K562 (cell line): ENCODE measurements around the gene SMARCA4. TPM values are rescaled to one million over a fixed set of nuclear protein-coding genes. Genes with fewer than 3 reads are reported as not detected.

Source experiments
- ATAC-seq: fragments of 200-7000 bp; cut with Tn5 transposase; 3 replicates; pipeline ENCODE4 v1.9.1; 2020; ENCODE audit warnings: moderate library complexity
- BruUV-seq: library from RNA; stranded (reverse); fragments of 400-500 nt; replicated peaks from 2 replicates; lab custom pipeline; 2021; lab: Mats Ljungman, UMichigan
- CTCF ChIA-PET: fragments of 300-600 bp; formaldehyde crosslinking; extraction: SDS; loops from one replicate; lab custom pipeline; 2021; ENCODE audit warnings: low intra/inter-chr PET ratio; lab: Yijun Ruan, JAX
- POLR2A ChIA-PET: fragments of 300-600, 350-650 bp; sonication (Branson Sonifier 250); formaldehyde crosslinking; extraction: SDS; loops from one replicate; lab custom pipeline; 2021; ENCODE audit warnings: antibody characterized with exemption, inconsistent platforms; lab: Yijun Ruan, JAX
- DNase-seq, 4 experiments: peaks; one replicate each; pipeline versions ENCODE4 v3.0.0 to v3.0.0-alpha.2; 2011 to 2018; ENCODE audit warnings: low spot score in 3 of 4, mixed read lengths in 3 of 4; ENCODE audit errors: extremely low read depth in 1 of 4
- FAIRE-seq: peaks from 2 replicates; lab custom pipeline; 2011; peaks lifted over from hg19 to GRCh38; lab: Jason Lieb, UNC
- H2AFZ ChIP-seq: 2 replicates; pipeline ENCODE4 v1.6.0; 2011; ENCODE audit warnings: low read depth, low read length, control low read depth, inconsistent platforms
- H3K27ac ChIP-seq: fragments of 200-600 bp; 3 replicates; pipeline ENCODE4 v1.8.0; 2011; ENCODE audit warnings: low read depth, mild to moderate bottlenecking, control low read depth, inconsistent platforms, low read length, moderate library complexity, mixed read lengths; ENCODE audit errors: extremely low read depth
- H3K27me3 ChIP-seq, 2 experiments: fragments of 300-600 bp in 1 of 2; 2 replicates in 1 of 2; 3 replicates in 1 of 2; pipeline versions ENCODE4 v1.6.0 to v1.8.0; 2011; ENCODE audit warnings: inconsistent platforms in 2 of 2, low read length in 2 of 2, mild to moderate bottlenecking in 1 of 2, mixed read lengths in 1 of 2, moderate library complexity in 1 of 2; ENCODE audit not compliant: control insufficient read depth in 2 of 2, insufficient read depth in 2 of 2
- H3K36me3 ChIP-seq: fragments of 300-600 bp; 3 replicates; pipeline ENCODE4 v1.8.0; 2011; ENCODE audit warnings: mild to moderate bottlenecking, low read length, inconsistent platforms; ENCODE audit not compliant: control insufficient read depth, insufficient read depth
- H3K4me1 ChIP-seq, 2 experiments: fragments of 200-600 bp in 1 of 2; replicated peaks in 1 of 2; 2 replicates in 1 of 2; 3 replicates in 1 of 2; pipeline versions ENCODE4 v1.5.1 to v1.8.0; 2011; ENCODE audit warnings: inconsistent platforms in 2 of 2, low read length in 2 of 2, mild to moderate bottlenecking in 1 of 2, mixed read lengths in 1 of 2, moderate library complexity in 1 of 2; ENCODE audit not compliant: control insufficient read depth in 2 of 2, insufficient read depth in 2 of 2
- H3K4me2 ChIP-seq: 2 replicates; pipeline ENCODE4 v1.6.1; 2011; ENCODE audit warnings: low read length, control low read depth, inconsistent platforms, mixed read lengths; ENCODE audit not compliant: insufficient read depth
- H3K4me3 ChIP-seq: fragments of 200-600 bp; sonication (generic), shearing (Covaris generic); 2 replicates; pipeline ENCODE4 v1.5.1; 2016; ENCODE audit warnings: control low read depth, inconsistent platforms
- H3K79me2 ChIP-seq: fragments of 200-600 bp; 3 replicates; pipeline ENCODE4 v1.8.0; 2011; ENCODE audit warnings: low read length, inconsistent platforms; ENCODE audit not compliant: control insufficient read depth, insufficient read depth
- H3K9ac ChIP-seq, 2 experiments: 2 replicates each; pipeline versions ENCODE4 v1.6.0 to v1.6.1; 2011; ENCODE audit warnings: low read depth in 2 of 2, low read length in 2 of 2, control low read depth in 1 of 2, inconsistent platforms in 1 of 2, mild to moderate bottlenecking in 1 of 2, mixed read lengths in 1 of 2; ENCODE audit not compliant: insufficient read depth in 1 of 2
- H3K9me1 ChIP-seq: one replicate; pipeline ENCODE4 v1.6.0; 2011; ENCODE audit warnings: inconsistent platforms, mild to moderate bottlenecking, low read length, moderate library complexity; ENCODE audit not compliant: control insufficient read depth, insufficient read depth
- H3K9me3 ChIP-seq: replicated peaks from 2 replicates; pipeline ENCODE4 v1.5.1; 2011; ENCODE audit warnings: low read depth, low read length, inconsistent platforms; ENCODE audit not compliant: control insufficient read depth, insufficient read depth
- H4K20me1 ChIP-seq: replicated peaks from 2 replicates; pipeline ENCODE4 v1.6.1; 2011; ENCODE audit warnings: low read length, inconsistent platforms, mixed read lengths; ENCODE audit not compliant: control insufficient read depth, insufficient read depth
- ATF3 ChIP-seq, 2 experiments: fragments of 450-650 bp in 1 of 2; sonication (generic) in 1 of 2; formaldehyde crosslinking in 1 of 2; IDR thresholded peaks in 1 of 2; conservative IDR thresholded peaks in 1 of 2; 2 replicates each; pipeline versions ENCODE4 v1.6.1 to v1.8.1; 2016 to 2023; ENCODE audit warnings: mild to moderate bottlenecking in 2 of 2, moderate library complexity in 2 of 2, inconsistent platforms in 1 of 2, missing genetic modification reagents in 1 of 2
- BCOR ChIP-seq: fragments of 450-650 bp; IDR thresholded peaks from 2 replicates; pipeline ENCODE4 v1.6.1; 2016
- CHD2 ChIP-seq: IDR thresholded peaks from 2 replicates; pipeline ENCODE4 v1.6.1; 2011; ENCODE audit warnings: low read depth, low read length
- EWSR1 ChIP-seq: fragments of 450-650 bp; IDR thresholded peaks from 2 replicates; pipeline ENCODE4 v1.6.1; 2018; ENCODE audit warnings: borderline replicate concordance, mild to moderate bottlenecking, low read depth, moderate library complexity; ENCODE audit not compliant: partially characterized antibody
- FOXA3 ChIP-seq, 2 experiments: fragments of 450-650 bp in 1 of 2; sonication (generic) in 1 of 2; formaldehyde crosslinking; IDR thresholded peaks in 1 of 2; conservative IDR thresholded peaks in 1 of 2; 2 replicates each; pipeline versions ENCODE4 v1.4.0 to v1.8.0; 2020 to 2022; ENCODE audit warnings: mild to moderate bottlenecking in 2 of 2, missing genetic modification reagents in 1 of 2
- HCFC1 ChIP-seq: IDR thresholded peaks from 2 replicates; pipeline ENCODE4 v1.6.1; 2012; ENCODE audit warnings: low read depth, low read length, improper control_type of control experiment
- HMBOX1 ChIP-seq: sonication (generic); IDR thresholded peaks from 2 replicates; pipeline ENCODE4 v1.6.1; 2016
- KDM1A ChIP-seq, 2 experiments: fragments of 450-650 bp; IDR thresholded peaks; 2 replicates each; pipeline ENCODE4 v1.6.1; 2016; ENCODE audit warnings: mild to moderate bottlenecking in 2 of 2
- MTA2 ChIP-seq: fragments of 450-650 bp; IDR thresholded peaks from 2 replicates; pipeline ENCODE4 v1.6.1; 2016; ENCODE audit warnings: low read depth
- NELFE ChIP-seq: IDR thresholded peaks from 2 replicates; pipeline ENCODE4 v1.6.1; 2011; ENCODE audit warnings: mild to moderate bottlenecking; ENCODE audit not compliant: insufficient read depth, insufficient read length
- PKNOX1 ChIP-seq: fragments of 450-650 bp; IDR thresholded peaks from 2 replicates; pipeline ENCODE4 v1.6.1; 2016
- ZBTB33 ChIP-seq: sonication (generic); formaldehyde crosslinking; IDR thresholded peaks from 2 replicates; pipeline ENCODE4 v1.8.1; 2023; ENCODE audit warnings: mild to moderate bottlenecking, missing genetic modification reagents
- ZEB2 ChIP-seq: fragments of 450-650 bp; IDR thresholded peaks from 2 replicates; pipeline ENCODE4 v1.6.1; 2016
- ZNF398 ChIP-seq: fragments of 250-450 bp; sonication (Bioruptor Pico); IDR thresholded peaks from 2 replicates; pipeline ENCODE4 v1.8.0; 2021; ENCODE audit warnings: moderate library complexity, mild to moderate bottlenecking, inconsistent platforms
- ZNF445 ChIP-seq: fragments of 250-450 bp; sonication (Bioruptor Pico); IDR thresholded peaks from 2 replicates; pipeline ENCODE4 v1.4.0; 2020; ENCODE audit warnings: low read depth, mild to moderate bottlenecking, moderate library complexity
- WGBS: fragments of 100-300 bp; shearing (Covaris generic); methylation state at CpG from one replicate; pipeline ENCODE4 v1.1.6; 2016; ENCODE audit warnings: low coverage, mixed read lengths; ENCODE audit not compliant: insufficient coverage; ENCODE audit errors: missing lambda C conversion rate; 5-methylcytosine and 5-hydroxymethylcytosine counted together
- in situ Hi-C: fragments of 300-500 bp; cut with MboI; formaldehyde crosslinking; loops from 4 replicates; pipeline ENCODE4 v1.15.0; 2018; ENCODE audit warnings: inconsistent platforms, mixed read lengths
- intact Hi-C: fragments of 100-400 bp; cut with micrococcal nuclease; formaldehyde crosslinking; loops from 2 replicates; pipeline ENCODE4 v1.14.2; 2022
- polyA plus RNA-seq, 8 experiments: library from polyadenylated mRNA; depleted of rRNA in 4 of 8; stranded (reverse) in 5 of 8; unstranded in 3 of 8; fragments of >200 nt; fragmentation: Nextera tagmentation in 2 of 8; fragmentation: Illumina TruSeq in 1 of 8; extraction: Ambion mirVana in 2 of 8; extraction: Trizol in 1 of 8; gene quantifications; 2 replicates each; pipeline versions ENCODE4 v1.2.1 to v1.2.3, GENCODE V29; 2011 to 2014; ENCODE audit warnings: inconsistent platforms in 1 of 8, missing spikeins in 1 of 8
- total RNA-seq, 7 experiments: library from RNA; depleted of rRNA in 6 of 7; stranded (reverse); fragments of >200 nt in 6 of 7; fragmentation: Illumina TruSeq in 2 of 7; extraction: Trizol in 2 of 7; gene quantifications; 2 replicates each; pipeline versions ENCODE4 v1.2.1 to v1.2.3, GENCODE V29; 2011 to 2021; ENCODE audit warnings: low replicate concordance in 1 of 7

Gene SMARCA4
- total and polyA plus RNA-seq, 9 of the 15 experiments (the other 6 are each of a cell fraction or from before 2014, with no cell fraction given) = 19.3 to 207 (median 52.1) TPM

GRCh38 chr19:11087870-11088505, 127.2 kb downstream of the SMARCA4 start:
- CTCF ChIA-PET = no interaction called here
- intact Hi-C loops (no loop called here), in situ Hi-C loops (no loop called here)
- Histone ChIP-seq H3K9ac (peak overlapping the region; percentile 82 to 95; a peak in 3 of 4 replicates), H3K9me1 (no peaks in the 10 kb centered on the region), H3K79me2 (peaks cover 46% of the 10 kb centered on the region), H3K9me3 (no peaks in the 10 kb centered on the region), H3K4me1 (peaks cover 31 to 42% of the 10 kb centered on the region in 2 experiments), H2AFZ (peak overlapping the region; percentile 60; the same call in 1 of the 2 replicates), H3K4me2 (peak overlapping the region; percentile 80; the same call in 1 of the 2 replicates), H3K4me3 (no peak overlapping the region; the same call in 1 of the 2 replicates), H4K20me1 (peaks cover 23% of the 10 kb centered on the region), H3K27ac (peak overlapping the region; percentile 92), H3K27me3 (no peaks in the 10 kb centered on the region), H3K36me3 (peaks cover 25% of the 10 kb centered on the region)
- no peak for DNase-seq
- no TSS peak for BruUV-seq
- POLR2A ChIA-PET = interaction anchor here (0.7 to 2.0 kb wide), 4 partner anchors 8 to 134 kb away, joined by 3 to 10 read pairs (median 6); no protein-coding TSS in a partner anchor
- no peak for FAIRE-seq
- WGBS = 29% methylated on average over 4 of the region's 4 CpGs
- ATAC-seq = no peak
- peak; percentile 35; the same call in 1 of the 2 replicates for TF ChIP-seq ATF3 (IDR thresholded peaks at IDR 0.05)
- no peak for TF ChIP-seq ATF3 (CRISPR knock-in tag; conservative IDR thresholded peaks at IDR 0.05)
- TF ChIP-seq ZNF398 (CRISPR knock-in tag) = no peak
- TF ChIP-seq NELFE = no peak
- TF ChIP-seq BCOR = peak; percentile 60
- no peak for TF ChIP-seq ZEB2
- peak; percentile 75 for TF ChIP-seq PKNOX1
- no peak for TF ChIP-seq HMBOX1
- no peak for TF ChIP-seq CHD2
- TF ChIP-seq EWSR1 = no peak
- no peak for TF ChIP-seq FOXA3 (CRISPR knock-in tag; conservative IDR thresholded peaks at IDR 0.05 in 1 of 2, IDR thresholded peaks at IDR 0.05 in 1 of 2)
- no peak for TF ChIP-seq MTA2
- no peak for TF ChIP-seq HCFC1
- no peak for TF ChIP-seq ZNF445 (CRISPR knock-in tag)
- TF ChIP-seq KDM1A (IDR thresholded peaks at IDR 0.05) = peak; percentile 15 to 54; a peak in 3 of 4 replicates
- TF ChIP-seq ZBTB33 (CRISPR knock-in tag) = 0 out of 2 replicates have a peak, but pooled peaks have one; percentile 67
